HG03103 (cell line): ENCODE data around the gene SREBF1.

ENCODE experiments used
- ATAC-seq: cut with Tn5 transposase; IDR thresholded peaks from one replicate; pipeline ENCODE4 v1.9.1; 2021; ENCODE audit warnings: low read depth; ENCODE audit not compliant: unreplicated experiment

Gene SREBF1

GRCh38 chr17:17836818-17837379, at the start of gene SREBF1:
Gene SREBF1 (minus strand): TSS chr17:17836986. CDS start chr17:17836817, 169 bp downstream.
- ATAC-seq: peak; percentile 38

GRCh38 chr17:17886226-17886625, 49.4 kb upstream of the SREBF1 start:
- no peak for ATAC-seq

- ATAC-seq: no peak
These were observed 47.9 kb upstream of the SREBF1 start for GRCh38 chr17:17884391-17885357.

GRCh38 chr17:17883801-17884200, 47.0 kb upstream of the SREBF1 start:
- no peak for ATAC-seq

- no peak for ATAC-seq
These were observed 45.3 kb upstream of the SREBF1 start for GRCh38 chr17:17882082-17882581.

GRCh38 chr17:17880577-17881196, 43.9 kb upstream of the SREBF1 start:
- ATAC-seq: no peak

GRCh38 chr17:17877529-17878358, 41.0 kb upstream of the SREBF1 start:
- ATAC-seq: no peak

- ATAC-seq: no peak
These were observed 40.3 kb upstream of the SREBF1 start for GRCh38 chr17:17876959-17877528.

GRCh38 chr17:17874478-17874877, 37.7 kb upstream of the SREBF1 start:
- ATAC-seq: no peak

GRCh38 chr17:17873450-17873991, 36.7 kb upstream of the SREBF1 start:
- no peak for ATAC-seq

GRCh38 chr17:17872547-17873345, 36.0 kb upstream of the SREBF1 start:
- no peak for ATAC-seq

- no peak for ATAC-seq
These were observed 35.1 kb upstream of the SREBF1 start for GRCh38 chr17:17871913-17872312.

- ATAC-seq: no peak
These were observed 33.5 kb upstream of the SREBF1 start for GRCh38 chr17:17870247-17870646.

- ATAC-seq: no peak
These were observed 32.1 kb upstream of the SREBF1 start for GRCh38 chr17:17868641-17869522.

GRCh38 chr17:17866897-17867296, 30.1 kb upstream of the SREBF1 start:
- no peak for ATAC-seq

GRCh38 chr17:17866425-17866824, 29.6 kb upstream of the SREBF1 start:
- ATAC-seq: no peak

- ATAC-seq: no peak
These were observed 28.2 kb upstream of the SREBF1 start for GRCh38 chr17:17865035-17865434.

GRCh38 chr17:17860766-17861107, 24.0 kb upstream of the SREBF1 start:
- ATAC-seq: no peak
